K562 (cell line): ENCODE data around the gene NOX5.

ENCODE experiments used
- CTCF ChIP-seq, 3 experiments: IDR thresholded peaks in 2 of 3; conservative IDR thresholded peaks in 1 of 3; 2 replicates each; pipeline ENCODE4 v1.5.1; 2011 to 2012; ENCODE audit warnings: low read length in 3 of 3, mild to moderate bottlenecking in 3 of 3, control low read depth in 2 of 3, improper control_type of control experiment in 1 of 3, inconsistent platforms in 1 of 3, low read depth in 1 of 3, mixed read lengths in 1 of 3, moderate library complexity in 1 of 3; ENCODE audit not compliant: insufficient read depth in 2 of 3
- ZNF24 ChIP-seq: fragments of 450-650 bp; IDR thresholded peaks from 2 replicates; pipeline ENCODE4 v1.6.1; 2016
- ZNF311 ChIP-seq: fragments of 250-450 bp; sonication (Bioruptor Pico); IDR thresholded peaks from 2 replicates; pipeline ENCODE4 v1.4.0; 2020; ENCODE audit warnings: mild to moderate bottlenecking, moderate library complexity
- ZNF354B ChIP-seq: fragments of 250-450 bp; sonication (Bioruptor Pico); IDR thresholded peaks from 2 replicates; pipeline ENCODE4 v1.4.0; 2020

- TF ChIP-seq CTCF (IDR thresholded peaks at IDR 0.05 in 2 of 3, conservative IDR thresholded peaks at IDR 0.05 in 1 of 3; ENCODE audit: insufficient read depth in 2 of 3, low read depth in 1 of 3, low read length in 3 of 3) (no peak), ZNF354B (CRISPR knock-in tag) (no peak), ZNF311 (CRISPR knock-in tag) (no peak), ZNF24 (no peak)
These were observed 56.8 kb downstream of the NOX5 start for GRCh38 chr15:69071260-69071659.
